HG02973 (cell line): ENCODE data around the gene MIDN.

Experiments used
- ATAC-seq: cut with Tn5 transposase; IDR thresholded peaks from one replicate; pipeline ENCODE4 v1.9.1; 2021; ENCODE audit warnings: moderate library complexity; ENCODE audit not compliant: unreplicated experiment

MIDN gene

DNA sequence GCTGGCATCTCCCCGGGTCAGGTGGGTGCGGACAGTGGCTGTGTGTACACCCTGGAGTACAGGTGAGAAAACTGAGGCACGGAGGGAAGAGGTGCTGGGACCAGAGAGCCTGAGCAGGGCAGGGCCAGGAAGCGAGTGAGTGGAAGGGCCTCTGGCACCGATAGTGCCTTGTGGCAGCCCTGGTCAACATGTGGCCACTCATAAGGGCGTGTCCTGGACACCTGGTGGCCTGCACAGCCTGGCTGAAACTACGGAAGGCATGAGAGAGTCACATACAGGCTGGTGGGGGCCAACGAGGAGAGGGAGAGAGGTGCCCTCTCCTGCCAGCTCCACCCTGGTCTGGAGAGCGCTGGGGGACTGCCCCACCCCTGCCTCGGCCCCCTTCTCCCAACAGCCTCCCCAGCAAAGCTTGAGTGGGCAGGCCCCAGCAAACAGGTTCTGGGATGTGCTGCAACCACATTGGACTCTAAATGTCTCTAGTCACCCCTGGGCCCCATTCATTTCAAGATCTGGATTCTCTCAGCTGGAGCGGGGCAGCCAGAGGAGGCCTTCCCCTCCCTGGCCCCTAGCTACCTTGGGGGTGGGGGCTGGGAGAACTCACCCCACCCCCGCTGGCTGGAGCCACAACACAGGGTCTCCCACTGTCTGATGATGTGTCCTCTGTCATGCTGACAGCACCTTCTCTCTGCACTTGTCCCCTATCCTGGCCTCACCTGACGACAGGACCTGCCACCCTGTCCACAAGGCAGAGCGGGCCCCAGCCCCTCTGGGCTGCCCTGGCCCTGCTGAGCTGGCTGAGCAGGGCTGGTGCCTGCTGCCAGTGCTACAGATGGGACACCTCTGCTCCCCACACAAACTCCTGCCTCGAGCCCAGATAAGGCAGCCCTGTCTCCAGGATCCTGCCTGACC lies 16.4 kb upstream of the MIDN start:
- no peak for ATAC-seq

DNA sequence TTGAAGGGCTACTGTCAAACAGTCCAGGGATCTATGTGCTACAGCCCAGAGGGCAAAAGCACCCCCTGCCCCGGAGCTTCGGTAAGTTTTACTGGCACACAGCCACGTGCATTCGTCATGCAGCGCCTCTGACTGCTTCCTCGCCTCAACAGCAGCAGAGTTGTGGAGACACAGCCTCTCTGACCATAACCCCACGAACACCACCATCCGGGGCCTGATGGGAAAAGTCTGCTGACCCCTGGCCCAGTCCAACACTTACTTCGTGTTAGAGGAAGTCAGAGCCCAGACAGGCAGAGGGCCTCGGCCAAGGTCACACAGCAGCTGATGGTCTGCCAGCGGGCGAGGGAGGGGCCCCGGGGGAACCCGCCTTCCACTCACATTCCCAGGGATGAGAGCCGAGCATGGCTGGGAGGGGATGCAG lies 15.7 kb upstream of the MIDN start:
- no peak for ATAC-seq

DNA sequence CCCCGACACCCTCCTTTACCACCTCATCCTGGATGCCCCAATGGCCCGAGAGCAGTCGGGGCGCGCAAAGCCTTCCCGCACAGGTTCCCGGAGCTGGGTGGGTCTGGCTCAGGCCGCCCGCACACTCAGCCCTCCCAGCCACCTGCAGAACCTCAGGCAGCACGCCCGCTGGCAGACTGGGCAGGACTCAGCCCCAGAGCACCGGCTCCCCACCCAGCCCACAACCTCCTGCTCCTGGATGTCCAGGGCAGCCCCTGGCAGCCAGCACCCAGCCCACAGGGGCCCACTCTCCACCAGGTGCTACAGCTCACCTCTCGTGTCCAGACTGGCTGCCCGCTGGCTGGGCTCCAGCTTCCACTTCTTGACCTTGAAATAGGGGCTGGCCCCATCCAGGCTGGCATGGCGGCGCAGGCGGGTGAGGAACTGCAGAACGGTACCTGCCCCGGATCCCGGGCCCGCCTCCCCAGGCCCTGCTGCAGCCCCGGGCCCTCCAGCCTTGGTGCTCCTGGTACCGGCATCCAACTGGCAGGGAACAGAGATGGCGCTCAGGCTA lies 15.2 kb upstream of the MIDN start:
- no peak for ATAC-seq

DNA sequence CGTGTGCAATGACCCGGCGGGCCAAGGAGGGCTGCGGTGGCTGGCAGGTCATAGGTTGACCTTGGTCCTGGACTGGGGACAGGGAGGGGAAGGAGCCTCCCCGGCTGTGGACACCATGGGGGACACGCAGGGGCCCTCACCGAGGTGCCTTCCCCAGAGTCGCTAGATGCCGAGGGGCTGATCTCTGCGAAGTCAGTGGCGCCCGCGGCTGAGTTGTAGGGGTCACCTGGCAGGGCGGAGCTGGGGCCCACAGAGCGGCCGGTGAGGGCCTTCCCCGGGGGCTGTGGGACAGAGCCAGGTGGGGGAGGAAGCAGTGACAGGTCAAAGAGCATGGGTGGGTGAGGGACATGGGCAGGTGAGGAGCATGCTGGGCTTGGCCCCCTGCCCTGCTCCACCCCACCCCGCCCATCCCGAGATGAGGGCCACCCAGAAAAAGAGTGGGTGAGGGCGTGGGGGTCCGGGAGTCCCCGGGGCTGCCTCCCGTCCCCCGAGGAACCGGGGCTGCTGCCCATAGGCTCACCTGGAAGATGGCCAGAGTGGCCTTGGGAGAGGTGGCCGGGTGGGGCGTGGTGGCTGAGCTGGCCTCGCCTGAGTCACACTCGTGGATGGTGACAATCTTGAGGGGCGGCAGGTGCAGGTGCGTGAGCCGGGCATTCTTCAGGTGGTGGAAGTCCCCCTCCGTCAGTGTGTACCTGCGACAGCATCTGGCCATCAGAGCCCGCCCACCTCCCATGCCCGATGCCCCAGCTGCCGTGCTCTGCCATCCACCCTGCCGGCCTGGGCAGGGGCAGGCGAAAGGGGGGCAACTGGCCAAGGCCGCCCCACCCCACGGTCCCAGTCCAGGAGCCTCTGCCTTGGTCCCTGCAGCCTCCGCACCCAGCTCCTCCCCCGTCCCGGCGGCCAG lies 14.1 kb upstream of the MIDN start:
- no peak for ATAC-seq

DNA sequence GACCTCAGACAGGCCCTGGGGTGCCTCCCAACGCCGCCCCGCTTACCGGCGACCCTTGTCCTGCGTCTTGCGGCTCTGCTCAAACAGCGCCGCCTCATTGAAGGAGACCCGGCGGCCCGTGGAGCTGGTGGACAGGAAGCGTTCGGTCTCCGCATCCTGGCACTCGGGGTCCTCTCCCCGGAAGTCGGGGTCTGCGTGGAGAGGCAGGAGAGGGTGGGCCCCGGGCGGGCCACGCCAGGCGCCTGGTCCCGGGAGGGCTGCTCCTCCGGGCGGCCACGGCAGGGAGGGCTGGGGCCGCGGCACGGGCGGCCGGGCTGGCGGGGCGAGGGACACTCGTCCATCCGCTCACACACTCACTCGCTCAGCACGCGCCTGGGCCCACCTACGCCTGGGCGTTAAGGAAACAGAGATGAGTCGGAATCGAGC lies 13.4 kb upstream of the MIDN start:
- no peak for ATAC-seq

DNA sequence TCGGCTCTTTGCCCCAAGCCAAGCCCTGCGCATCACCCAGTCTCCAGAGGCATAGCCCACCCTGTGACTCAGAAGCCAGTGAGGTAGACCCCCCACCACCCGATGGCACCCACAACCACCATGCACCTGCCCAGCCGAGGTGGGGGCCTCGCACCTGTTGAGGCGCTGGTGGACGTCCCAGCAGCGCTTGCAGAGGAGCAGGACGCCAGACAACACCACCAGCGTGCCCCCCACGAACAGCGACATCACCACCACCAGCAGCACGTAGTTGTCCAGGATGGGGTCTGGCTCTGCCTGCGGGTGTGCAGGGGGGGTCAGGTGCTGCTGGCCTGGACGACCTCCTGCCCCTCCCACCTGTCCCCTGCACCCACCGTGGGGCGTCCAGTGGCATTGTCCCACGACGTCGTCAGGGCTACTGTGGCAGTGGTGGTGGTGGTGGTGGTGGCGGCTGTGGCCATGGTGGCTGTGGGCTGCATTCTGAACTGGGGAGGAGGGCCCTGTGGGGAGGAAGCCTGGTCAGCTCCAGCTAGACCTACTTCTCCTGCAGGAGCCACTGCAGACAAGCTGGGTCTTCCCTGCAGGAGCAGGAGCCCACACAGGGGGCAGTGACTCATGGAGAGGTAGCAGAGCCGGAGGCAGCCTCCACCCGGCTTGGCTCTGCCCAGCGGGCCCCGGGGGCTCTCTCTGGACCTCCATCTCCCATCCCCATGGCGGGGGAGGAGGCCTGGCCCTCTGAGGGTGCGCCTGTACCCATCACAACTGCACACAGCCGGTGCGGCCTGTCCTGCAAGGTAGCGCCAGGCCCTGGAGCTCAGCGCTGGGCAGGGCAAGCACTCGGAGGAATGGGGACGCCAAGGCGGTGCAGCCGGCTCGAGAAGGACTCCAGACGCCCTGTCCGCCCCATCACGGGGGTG lies 12.5 kb upstream of the MIDN start:
- no peak for ATAC-seq

DNA sequence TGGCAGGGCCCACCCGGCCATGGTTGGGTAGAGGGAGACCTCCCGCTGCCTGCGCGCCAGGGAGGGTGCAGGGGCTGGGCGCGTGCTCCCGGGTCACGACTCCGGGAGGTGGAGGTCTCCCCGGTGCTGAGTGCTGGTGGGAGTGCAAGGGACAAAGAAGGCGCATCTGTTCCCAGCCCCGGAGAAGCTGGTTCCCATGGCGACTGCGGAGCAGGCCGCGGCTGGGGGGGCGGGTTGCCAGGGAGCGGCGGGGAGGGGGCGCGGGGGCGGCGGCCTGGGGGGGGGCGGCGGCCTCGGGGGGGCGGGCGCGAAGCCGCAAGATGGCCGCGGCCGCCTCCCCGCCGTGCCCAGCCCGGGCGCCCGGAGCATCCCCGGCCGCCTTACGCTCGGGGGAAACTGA lies 11.8 kb upstream of the MIDN start:
- ATAC-seq: no peak

DNA sequence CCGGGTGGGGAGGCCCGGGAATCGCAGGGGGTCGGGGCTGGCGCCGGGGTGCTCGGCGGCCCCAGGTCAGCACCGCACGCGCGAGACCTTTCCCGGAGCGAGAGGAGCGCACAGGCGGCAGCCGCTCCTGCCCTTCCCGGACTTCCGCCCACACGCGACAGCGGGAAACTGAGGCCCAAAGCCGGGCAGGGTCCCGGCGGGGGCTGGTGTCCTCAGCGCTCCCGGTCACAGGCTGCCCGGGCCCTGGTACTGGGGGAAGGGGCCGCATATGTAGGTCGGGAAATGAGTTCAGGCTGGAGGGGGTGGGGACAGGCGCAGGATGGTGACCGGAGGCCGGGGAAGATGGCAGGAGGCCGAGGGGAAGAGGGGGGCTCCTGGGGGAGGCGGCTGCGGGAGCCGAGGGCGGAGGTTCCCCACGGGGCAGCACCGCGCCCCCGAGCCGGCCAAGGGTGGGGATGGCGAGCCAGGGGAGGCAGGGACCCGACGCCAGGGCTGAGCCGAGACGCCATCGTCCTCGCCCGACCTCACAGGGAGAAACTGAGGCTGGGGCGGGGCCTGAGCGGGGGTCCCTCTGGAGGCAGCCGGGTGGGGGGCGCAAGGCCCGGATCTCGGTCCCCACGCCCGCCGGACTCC lies 11.2 kb upstream of the MIDN start:
- no peak for ATAC-seq

DNA sequence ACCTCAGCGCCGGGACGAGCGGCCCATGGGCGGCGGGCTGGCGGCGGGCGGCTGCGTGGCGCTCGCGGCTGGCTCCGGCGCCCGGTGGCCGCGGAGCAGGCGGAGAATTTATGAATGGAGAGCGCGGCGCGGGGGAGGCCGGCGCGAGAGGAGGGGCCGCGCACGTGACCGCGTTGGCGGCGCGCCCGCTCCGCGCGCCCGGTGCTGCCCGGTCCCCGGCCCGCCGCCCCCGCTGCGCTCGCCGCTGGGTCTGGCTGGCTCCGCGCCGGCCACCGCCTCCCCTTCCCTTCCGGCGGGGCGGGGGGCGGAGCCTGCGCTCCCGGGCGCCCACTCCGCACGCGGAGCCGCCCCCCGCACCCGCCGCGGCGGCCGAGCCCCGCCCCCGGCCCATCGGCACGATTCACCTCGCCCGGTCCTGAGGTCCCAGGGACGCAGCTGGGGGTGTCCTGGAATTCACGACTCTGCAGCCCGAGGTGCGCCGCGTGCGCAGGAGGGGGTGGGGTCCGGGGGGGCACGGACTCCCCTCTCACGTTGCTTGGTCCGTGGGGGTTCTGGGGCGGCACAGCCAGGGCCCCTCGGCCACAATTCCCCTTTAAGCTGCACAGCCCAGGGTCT lies 10.5 kb upstream of the MIDN start, which contains the start of gene CBARP:
CBARP (minus strand) TSS at position 252 of the 615 bp plus-strand sequence. CDS start 1,905 bp downstream, outside the sequence.
- ATAC-seq: no peak

DNA sequence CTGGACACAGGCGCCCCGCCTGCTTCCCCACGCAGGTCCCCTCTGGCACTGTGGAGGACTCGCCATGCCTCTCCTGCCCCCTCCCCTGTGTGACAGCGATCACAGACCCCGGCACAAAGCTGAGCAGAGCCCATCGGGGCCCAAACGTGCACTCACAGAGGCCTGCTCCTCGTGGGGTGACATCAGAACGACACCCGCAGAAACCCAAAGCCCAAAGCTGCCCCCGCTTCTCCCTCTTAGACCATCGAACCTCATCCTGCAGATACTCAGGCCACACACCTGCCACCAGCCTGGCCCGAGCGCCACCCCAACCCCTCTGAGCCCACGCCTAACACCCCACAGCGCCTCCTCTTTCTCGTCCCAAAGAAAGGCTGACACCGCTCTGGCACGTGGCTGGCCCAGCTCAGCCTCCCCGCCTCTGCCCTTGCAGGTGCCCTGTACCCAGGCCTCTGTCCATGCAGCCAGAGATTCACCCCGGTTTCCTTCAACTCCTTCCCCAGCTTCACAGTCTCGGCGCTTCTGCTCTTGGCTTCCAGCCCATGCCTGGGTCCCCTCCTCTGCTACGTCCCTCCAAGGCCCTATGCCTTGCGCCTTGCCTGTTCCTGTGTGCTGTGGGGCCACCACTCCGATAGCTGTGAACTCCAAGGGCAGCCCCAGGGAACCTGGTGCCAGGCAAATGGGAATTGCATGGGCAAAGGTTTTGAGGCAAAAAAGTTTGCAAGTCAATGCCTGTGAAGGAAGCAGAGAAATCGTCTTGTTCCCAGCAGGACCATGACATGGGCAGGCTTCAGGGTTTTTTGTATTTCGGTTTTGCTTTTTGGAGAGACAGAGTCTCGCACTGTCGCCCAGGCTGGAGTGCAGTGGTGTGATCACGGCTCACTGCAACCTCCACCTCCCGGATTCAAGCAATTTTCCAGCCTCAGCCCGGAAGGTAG lies 9.7 kb upstream of the MIDN start:
- ATAC-seq: no peak

DNA sequence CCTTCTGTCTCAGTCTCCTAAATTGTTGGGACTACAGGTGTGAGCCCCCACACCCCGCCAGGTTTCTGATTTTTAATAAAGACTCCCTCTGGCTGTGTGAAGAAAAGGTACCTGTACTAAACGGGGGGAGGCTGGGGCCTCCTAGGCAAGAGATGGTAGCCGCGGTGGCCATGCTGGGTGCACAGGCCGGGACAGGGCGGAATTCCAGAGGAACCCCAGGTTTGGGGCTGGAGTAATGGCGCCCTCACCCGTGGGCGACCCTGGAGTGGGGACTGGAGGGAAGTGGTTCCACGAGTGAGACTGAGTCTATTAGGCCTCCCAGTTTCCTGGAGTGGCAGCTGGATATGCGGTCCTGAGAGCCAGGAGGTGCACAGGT lies 9.0 kb upstream of the MIDN start:
- ATAC-seq: no peak

DNA sequence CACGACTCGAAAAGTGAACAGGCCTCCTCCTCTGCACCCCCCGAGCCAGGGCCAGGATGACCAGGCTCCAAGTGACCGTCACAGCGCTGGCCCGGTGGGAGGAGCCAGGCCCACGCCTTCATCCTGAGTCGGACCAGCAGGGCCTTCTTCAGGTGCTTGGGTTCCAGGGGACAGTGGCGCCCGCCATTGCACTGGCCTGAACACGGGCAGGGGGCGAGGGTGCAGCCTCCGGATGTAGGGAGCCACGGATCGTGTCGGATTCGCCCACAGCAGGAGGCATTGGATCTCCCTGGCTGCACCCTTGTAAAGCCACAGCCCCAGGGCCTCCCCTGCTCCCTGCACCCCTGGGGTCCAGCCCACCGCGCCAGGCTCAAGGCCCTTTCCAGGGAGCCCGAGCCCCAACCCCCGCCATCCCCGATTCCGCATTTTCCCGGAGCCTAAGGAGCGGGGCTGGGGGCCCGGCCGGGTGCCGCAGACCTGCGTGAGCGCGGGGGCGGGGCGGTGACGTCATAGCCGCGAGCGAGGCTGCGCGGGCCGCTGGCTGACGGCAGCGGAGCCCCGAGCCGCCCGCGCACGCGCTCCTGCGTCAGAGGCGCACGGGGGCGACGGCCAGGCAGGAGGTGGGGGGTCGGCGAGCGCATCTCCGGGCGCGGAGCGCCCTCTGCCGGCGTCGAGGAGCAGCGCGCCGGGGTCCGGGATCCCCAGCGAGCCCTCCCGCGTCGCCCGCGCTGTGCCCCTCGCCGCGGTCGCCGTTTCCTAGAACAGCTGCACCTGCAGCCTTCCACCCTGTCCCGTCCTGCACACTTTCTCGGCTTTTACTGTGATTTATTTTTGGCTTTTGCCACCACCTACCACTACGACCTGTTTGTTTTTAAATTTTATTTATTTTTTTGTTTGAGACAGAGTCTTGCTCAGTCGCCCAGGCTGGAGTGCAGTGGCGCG lies 8.3 kb upstream of the MIDN start:
- ATAC-seq: no peak

DNA sequence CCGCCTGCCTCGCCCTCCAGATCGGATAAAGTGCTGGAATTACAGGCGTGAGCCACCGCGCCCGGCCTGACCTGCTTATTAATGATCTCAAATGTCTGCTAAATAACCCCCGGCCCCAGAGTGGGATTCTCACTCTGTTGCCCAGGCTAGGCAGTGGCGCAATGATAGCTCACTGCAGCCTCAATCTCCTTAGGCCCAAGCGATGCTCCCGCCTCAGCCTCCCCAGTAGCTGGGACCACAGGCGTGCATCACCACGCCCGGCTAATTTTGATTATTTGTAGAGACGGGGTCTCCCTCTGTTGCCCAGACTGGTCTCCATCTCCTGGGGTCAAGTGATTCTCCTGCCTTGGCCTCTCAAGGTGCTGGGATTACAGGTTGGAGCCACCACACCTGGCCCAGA lies 7.5 kb upstream of the MIDN start:
- ATAC-seq: no peak

DNA sequence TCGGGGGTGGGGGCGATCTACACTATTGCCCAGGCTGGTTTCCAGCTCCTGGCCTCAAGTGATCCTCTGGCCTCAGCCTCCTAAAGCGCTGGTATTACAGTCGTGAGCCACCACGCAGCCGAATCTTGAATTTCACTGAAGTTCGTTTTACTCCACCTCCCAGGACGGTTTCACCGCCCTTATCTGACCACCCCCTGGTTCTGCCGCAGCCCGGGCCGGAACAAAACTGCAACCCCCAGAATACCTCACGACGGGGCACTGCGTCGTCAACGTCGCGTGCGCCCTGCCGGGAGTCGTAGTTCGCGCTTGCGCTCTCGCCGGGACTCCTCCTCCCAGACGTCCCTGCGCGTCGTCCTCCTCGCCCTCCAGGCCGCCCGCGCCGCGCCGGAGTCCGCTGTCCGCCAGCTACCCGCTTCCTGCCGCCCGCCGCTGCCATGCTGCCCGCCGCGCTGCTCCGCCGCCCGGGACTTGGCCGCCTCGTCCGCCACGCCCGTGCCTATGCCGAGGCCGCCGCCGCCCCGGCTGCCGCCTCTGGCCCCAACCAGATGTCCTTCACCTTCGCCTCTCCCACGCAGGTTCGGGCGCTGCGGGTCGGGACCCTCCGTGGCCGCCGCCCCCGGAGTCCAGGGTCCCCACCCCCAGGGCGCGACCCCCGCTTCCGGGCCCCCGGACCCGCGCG lies 6.8 kb upstream of the MIDN start, which contains the start of gene ATP5F1D:
ATP5F1D (plus strand) TSS at position 335 of the 679 bp plus-strand sequence; CDS start at position 435, 100 bp downstream.
- ATAC-seq: peak; percentile 34

DNA sequence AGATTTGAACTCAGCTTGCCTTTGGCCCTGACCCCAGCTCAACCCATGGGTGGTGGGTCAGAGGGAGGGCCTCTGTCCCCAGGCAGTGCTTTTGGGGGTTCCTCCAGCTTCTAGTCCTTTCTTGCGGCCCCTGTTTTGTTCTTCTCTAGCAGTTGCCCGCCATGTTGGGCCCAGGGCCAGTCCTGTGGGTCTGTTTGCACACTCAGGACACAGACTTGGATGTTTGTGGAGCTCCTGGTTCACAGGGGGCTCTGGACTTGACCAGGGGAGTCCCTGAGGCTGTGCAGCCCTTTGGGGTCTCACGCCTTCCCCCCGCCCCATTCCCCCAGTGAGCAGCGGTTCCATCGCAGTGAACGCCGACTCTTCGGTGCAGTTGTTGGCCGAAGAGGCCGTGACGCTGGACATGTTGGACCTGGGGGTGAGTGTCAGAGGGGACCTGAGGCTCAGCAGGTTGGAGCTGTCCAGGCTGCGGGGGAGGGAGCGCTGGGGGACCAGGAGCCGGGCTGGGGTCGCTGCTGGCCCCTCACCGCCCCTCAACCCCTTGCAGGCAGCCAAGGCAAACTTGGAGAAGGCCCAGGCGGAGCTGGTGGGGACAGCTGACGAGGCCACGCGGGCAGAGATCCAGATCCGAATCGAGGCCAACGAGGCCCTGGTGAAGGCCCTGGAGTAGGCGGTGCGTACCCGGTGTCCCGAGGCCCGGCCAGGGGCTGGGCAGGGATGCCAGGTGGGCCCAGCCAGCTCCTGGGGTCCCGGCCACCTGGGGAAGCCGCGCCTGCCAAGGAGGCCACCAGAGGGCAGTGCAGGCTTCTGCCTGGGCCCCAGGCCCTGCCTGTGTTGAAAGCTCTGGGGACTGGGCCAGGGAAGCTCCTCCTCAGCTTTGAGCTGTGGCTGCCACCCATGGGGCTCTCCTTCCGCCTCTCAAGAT lies 4.4 kb upstream of the MIDN start:
- ATAC-seq: no peak
